DMS114 treated with DMSO at 0.1 percent for 48 hours (cell line): ENCODE data around the gene IER2.

ENCODE experiments used
- DNase-seq: peaks from one replicate; lab custom pipeline; 2025; ENCODE audit not compliant: unreplicated experiment; lab: John Stamatoyannopoulos, UW

Gene IER2

GRCh38 chr19:13118424-13119193, 31.6 kb upstream of the IER2 start:
- DNase-seq: no peak

GRCh38 chr19:13119627-13120026, 30.6 kb upstream of the IER2 start:
- no peak for DNase-seq

- DNase-seq: no peak
Observed at GRCh38 chr19:13120031-13120430, 30.2 kb upstream of the IER2 start.

GRCh38 chr19:13120817-13121216, 29.4 kb upstream of the IER2 start:
- DNase-seq: no peak

GRCh38 chr19:13121551-13122274, 28.5 kb upstream of the IER2 start:
- DNase-seq: no peak

GRCh38 chr19:13122275-13122878, 27.8 kb upstream of the IER2 start:
- no peak for DNase-seq

GRCh38 chr19:13122980-13123957, 26.9 kb upstream of the IER2 start:
- DNase-seq: no peak

- DNase-seq: no peak
Observed at GRCh38 chr19:13127051-13127450, 23.2 kb upstream of the IER2 start.

GRCh38 chr19:13127811-13128575, 22.2 kb upstream of the IER2 start:
- DNase-seq: no peak

- no peak for DNase-seq
Observed at GRCh38 chr19:13128583-13128982, 21.6 kb upstream of the IER2 start.

- DNase-seq: no peak
Observed at GRCh38 chr19:13129384-13129783, 20.8 kb upstream of the IER2 start.

- no peak for DNase-seq
Observed at GRCh38 chr19:13130886-13131490, 19.2 kb upstream of the IER2 start.

- no peak for DNase-seq
Observed at GRCh38 chr19:13132471-13133180, 17.6 kb upstream of the IER2 start.

- DNase-seq: no peak
Observed at GRCh38 chr19:13133241-13133870, 16.9 kb upstream of the IER2 start.

- DNase-seq: no peak
Observed at GRCh38 chr19:13134626-13135025, 15.6 kb upstream of the IER2 start.

- DNase-seq: no peak
Observed at GRCh38 chr19:13135068-13136062, 14.8 kb upstream of the IER2 start.

- DNase-seq: no peak
Observed at GRCh38 chr19:13137290-13137794, 12.9 kb upstream of the IER2 start.
